Posterior vena cava (tissue), 2 donors: Measurements from ENCODE around the gene ZC3HAV1. TPM values are rescaled to one million over a fixed set of nuclear protein-coding genes. Genes with fewer than 3 reads are reported as not detected.

Source experiments
- total RNA-seq, 2 donors: library from RNA; stranded (reverse); fragmentation: NEBNext Ultra II Directional; extraction: Animal tissue kit (Norgen Biotek cat#: 25700); gene quantifications; one replicate each; pipeline ENCODE4 v1.2.1, GENCODE V29; 2021
- donor health status: DM: yes; HTN: yes; CAD: no.
- donor health status: DM: yes; HTN: yes; CAD: no.

ZC3HAV1 gene
- total RNA-seq, 2 donors from 2014 or later: 26.8 TPM

Other genes with a start within 250 kb of the ZC3HAV1 start
- 1 to 10 TPM; 1.4 to 1.8 TPM for gene KIAA1549, start 128.3 kb downstream of the ZC3HAV1 start, total RNA-seq
- gene ZC3HAV1L, start 73.7 kb downstream of the ZC3HAV1 start, total RNA-seq: 10 to 100 TPM in 1 of 2 donors, 1 to 10 TPM in 1; 9.2 to 10.9 TPM
- 10 to 100 TPM; 18.8 to 19.3 TPM for gene UBN2, start 121.5 kb upstream of the ZC3HAV1 start, total RNA-seq
- 10 to 100 TPM in 1 of 2 donors, 1 to 10 TPM in 1; 7.9 to 12.8 TPM for gene FMC1, start 231.6 kb upstream of the ZC3HAV1 start, total RNA-seq